UCSD-AML1 (cell line): ENCODE results near the gene TM6SF1.
"Not testable (repeated sequence)": the region's sequence is repeated elsewhere in the genome, so short reads cannot be mapped to it uniquely, and the experiment has no call there.

Experiments
- DNase-seq: peaks from one replicate; lab custom pipeline; 2025; ENCODE audit not compliant: unreplicated experiment; lab: John Stamatoyannopoulos, UW

Gene TM6SF1

DNA sequence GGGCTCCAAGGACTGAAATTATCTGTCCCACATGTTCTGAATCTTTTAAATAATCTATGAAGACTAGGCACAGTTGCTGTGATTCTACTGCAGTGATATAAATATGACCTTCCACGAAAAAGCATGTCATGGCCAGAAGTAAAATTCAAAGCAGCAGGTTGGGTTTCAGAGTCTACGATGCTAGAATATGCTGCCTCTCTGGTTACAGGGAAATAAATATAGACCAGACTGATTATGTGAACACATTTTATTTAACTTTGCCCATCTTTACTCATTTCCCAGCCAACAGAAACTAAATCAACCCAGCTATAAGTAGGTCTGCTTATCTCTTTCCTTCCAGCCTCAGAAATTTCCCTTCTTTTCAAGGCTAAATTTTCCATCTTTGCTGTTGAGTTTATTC lies 19.9 kb upstream of the TM6SF1 start:
- no peak for DNase-seq

DNA sequence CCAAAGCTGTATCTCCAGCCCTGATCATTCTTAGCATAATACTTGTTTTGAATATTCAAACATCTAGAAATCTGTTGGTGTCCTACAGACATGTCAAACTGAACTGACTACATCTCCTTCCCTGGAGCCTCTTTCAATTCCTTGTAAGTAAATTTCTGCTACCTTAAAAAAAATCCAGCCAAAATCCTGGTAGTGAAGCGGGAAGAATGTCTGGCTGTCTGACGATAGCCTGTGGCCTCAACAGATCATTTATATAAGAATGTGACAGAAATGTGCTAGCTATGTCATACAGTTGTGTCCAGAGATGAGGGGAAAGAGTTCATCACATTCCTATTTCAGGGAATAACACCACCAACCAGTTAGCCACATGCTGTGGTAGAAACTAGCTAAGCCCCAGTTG lies 18.6 kb upstream of the TM6SF1 start:
- no peak for DNase-seq

DNA sequence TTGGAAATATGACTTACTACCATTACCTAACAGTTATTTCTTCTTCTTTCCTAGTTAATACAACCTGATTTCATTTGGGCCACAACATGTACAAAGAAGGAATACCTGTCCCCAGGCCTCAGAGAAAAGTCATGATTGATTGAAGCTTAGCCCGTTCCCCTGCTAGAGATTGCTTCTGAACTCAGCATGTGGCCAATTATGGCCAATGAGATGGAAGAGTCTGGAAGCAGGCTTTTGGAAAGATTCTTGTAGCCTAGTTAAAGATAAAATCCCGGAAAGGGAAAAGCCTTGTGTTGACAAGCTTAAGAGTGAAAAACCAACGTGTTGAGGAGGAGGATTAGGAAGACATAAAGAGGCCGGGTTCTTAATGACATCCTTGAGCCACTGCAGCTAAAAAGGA lies 17.0 kb upstream of the TM6SF1 start:
- DNase-seq: no peak

DNA sequence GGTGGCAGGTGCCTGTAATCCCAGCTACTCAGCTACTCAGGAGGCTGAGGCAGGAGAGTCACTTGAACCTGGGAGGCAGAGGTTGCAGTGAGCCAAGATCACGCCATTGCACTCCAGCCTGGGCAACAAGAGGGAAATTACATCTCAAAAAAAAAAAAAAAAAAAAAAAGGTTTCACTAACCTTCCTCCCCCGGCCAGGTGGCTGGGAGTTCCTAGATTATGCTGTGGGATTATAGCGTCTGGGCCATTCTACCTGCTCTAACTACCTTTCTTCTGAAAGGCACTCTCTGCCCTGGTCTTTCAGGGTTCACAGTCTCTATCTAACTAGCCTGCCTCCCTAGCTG lies 15.5 kb upstream of the TM6SF1 start:
- not testable (repeated sequence) for DNase-seq

DNA sequence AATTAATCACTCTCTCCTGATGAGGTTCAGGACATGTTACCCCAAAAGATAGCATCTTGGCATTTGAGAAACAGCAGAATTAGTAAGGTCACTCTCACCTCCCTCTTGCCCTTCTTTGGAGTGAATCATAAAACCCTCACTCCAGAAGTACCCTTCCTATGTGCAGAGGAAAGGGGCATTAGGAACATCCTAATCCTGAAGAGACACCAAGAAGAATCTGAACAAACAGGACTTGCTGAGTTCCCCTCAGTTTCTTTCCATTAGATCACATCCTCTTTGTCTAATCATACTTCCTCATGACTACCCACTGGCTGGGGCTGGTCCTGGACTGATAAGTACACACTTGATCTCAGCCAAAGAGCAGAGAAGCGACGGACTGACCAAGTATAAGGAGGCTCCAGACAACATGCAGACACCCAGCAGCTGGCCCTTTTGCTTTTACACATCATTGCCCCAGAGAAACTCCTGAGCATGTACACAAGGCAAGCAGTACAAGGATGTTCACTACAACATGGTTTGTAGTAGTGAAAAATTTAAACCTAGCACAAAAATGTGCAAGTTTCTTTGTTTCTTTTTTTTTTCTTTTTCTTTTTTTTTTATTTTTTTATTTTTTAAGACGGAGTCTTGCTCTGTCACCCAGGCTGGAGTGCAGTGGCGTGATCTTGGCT lies 15.0 kb upstream of the TM6SF1 start:
- DNase-seq: peak; percentile 69

DNA sequence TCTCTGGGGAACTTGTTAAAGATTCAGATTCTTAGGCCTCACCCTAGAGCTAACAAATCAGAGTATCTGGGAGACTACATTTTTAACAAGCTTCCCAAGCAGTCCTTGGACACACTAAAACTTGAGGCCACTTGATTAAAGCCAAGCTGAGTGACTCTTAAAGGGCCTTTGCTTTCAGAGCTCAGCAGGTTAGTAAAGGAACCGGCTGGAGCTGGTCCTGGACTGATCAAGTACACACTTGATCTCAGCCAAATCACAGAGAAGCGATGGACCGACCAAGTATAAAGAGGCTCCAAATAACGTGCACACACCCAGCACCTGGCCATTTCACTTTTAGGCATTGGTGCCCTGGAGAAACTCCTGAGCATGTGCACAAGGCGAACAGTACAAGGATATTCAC lies 12.9 kb upstream of the TM6SF1 start:
- no peak for DNase-seq

DNA sequence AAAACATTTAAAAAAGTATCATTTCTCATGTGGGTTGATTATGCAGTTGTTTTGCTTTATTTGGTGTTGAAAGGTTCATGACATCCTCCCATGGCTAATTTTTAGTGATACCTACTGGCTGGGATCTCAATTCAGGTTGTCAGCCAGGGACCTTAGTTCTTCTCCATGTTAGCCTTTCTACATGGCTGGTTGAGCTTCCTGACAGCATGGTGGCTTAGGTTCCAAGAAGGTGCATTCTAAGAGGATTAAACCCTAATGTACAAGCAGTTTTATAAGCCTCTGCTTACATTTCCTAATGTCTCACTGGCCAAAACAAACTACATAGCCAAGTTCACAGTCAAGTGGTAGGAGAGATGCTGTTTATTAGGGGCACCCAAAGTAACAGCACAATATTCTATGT lies 9.4 kb upstream of the TM6SF1 start:
- no peak for DNase-seq

DNA sequence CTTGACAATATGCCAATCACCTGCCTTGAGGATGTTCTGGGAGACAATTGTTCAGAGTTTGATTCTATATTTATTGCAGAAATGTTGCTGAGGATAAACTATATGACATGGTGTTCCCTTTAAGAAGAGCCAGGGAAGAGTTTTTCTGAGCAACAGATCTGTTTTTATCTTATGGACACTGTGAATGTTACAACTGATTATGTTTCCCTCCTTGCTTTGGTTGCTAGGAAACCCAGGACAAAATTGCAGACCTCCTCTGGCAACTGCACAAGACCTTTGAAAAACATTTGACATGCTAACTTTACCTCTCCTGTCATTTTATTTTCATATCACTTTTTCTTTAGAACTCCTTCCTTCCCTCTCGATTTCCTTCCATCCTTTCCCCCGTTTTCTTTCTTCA lies 8.2 kb upstream of the TM6SF1 start:
- no peak for DNase-seq

DNA sequence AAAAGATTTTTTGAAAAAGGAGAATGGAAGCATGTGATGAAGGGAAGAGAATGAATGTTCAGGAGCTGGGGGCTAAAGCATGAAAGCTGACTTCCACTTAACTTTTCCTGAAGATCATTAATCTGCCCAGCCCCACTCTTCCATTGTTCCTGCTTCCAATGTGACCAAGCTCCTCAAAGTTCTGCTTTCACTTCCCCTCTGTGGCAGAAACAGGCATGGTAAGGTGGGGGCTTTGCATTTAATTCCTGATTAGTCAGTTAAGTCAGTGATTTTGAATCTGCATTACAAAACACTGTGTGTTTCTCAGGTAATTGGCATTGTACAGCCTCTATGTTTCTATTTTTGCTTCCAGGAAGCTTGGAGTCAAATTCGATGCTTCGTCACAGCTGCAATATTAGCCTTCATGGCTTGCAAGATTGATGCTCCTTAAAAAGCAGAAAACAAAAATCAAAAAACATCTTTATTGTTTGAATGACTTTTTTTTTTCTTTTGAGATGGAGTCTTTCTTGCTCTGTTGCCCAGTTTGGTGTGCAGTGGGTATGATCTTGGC lies 7.3 kb upstream of the TM6SF1 start:
- DNase-seq: no peak

DNA sequence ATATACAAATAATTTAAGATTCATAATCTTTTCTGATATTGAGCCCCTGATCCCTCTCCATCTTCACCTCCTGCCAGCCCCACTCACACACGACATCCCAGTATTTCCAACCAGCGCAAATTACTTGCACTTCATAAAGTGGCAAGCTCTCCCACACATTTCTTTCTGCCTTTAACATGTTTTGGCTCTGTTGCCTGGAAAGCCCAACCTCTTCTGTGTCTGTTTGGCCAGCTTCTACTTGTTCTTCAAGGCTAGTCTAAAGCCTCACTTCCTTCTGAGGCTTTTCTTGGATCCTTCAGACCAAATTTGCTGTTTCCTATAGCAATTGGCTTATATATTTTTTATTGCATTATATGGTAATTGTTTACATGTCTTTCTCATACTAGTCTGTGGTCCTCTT lies 5.1 kb upstream of the TM6SF1 start:
- no peak for DNase-seq

DNA sequence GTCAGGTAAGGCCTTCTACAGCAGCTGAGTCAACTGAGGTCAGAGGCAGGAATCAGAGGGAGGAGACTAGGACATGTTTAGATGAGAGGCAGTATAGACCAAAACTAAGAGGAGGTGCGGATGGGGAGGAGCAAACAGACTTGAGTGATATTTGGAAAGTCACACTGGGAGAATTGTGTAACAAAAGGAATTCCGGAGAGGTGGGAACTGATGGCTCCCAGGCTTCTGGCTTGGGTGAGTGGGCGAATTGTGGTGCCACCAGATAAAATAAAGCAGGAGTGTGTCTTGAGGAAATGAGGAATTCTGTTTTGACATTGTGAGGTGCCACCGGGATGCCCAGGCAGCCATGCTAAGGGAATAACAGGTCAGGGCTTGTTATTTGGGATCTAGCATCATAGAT lies 3.3 kb upstream of the TM6SF1 start:
- DNase-seq: no peak

DNA sequence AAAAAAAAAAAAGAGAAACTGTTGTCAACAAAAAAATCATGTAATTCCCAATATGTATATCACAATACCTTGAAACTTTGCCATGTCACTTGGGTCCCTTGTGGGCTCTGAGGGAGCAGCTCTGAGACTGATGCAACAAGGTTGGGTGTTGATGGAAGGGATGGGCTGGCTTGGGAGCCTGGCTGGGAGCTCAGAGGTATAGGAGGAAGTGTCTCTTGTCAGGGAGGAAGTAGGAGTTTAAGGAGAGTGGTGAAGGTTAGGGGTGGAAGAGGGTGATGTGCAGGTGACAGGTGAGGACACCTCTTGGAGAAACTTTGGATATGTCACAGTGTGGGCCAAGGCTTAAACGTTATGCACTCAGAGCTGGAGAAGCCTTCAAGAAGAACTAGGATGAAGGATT lies 2.0 kb upstream of the TM6SF1 start:
- peak; percentile 19 for DNase-seq

DNA sequence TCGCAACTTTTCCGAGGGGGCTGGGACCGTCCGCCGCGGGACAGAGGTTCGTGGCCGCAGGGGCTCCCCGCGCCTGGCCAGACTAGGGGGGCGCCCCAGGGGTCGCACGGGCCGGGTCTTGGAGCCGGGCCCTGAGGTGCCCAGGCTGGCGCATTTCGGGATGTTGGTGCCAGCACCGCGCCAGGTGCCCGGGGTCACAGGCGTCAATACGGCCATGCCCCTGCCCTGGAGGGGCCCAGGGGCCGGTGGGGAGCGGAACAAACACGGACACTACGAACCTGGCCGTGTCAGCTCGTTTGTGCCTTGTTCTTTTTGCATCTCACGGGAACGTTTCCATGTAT lies 366 bp downstream of the TM6SF1 start:
- peak; percentile 43 for DNase-seq

DNA sequence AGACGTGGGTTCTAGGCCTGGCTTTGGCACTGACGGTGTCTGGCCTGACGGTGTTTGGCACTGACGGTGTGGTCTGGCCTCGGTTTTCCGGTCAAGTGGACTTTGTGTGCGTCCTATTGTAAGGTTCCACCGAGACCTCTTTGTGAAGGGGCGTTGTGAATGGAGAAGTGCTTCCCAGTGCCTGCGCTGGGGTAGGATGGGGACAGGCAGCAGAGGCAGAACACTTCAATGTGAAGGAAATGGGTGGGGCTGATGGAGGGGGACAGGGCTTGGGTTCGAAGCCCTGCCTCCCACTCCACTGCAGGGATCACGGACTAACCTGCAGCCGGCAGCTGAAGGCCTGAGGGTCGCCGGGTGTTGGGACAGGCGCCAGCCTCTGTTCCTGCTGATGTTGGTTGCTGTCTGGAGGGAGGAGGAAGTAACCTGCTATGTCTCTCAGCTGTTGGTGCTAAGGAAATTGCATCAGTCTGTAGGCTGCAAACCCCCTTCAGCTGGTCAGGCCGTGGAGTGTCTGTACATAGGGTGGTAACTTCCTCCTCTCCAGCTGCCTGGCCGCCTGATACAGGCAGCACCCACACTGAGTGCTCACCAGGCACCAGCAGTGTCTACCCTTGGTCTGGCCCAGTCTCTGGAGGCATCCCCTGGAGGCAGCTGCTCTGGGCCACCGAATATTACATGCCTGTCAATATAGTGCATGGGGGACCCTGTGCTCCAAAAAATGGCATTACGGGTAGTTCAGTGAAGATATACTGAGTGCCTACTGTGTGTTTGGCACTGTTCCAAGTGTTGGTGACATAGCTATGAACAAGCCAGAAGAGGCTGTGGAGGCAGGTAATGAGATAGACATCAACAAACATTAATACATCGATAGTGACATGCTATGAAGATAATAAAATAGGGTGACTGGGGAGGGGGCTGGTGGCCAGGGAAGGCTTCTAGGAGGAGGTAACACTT lies 1.1 kb downstream of the TM6SF1 start:
- peak; percentile 84 for DNase-seq

DNA sequence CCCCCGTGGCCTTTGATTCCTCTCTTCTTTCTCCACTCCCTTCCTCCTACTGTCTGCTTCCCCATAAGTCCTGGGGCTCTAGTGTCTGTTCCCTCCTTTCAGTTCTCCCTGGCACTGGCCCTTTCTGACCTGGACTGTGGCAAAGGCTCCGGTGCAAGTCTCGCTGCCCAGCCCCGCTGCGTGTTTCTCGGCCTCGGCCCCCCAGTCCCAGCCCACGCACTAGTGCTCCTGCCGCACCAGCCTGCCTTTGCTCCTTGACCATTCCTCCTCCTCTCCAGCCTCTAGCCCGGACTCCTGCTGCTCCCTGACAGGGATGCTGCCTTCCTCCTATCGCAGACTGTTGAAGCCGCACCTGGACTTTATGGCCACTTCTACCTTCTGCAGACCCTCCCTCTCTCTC lies 2.1 kb downstream of the TM6SF1 start:
- DNase-seq: no peak

DNA sequence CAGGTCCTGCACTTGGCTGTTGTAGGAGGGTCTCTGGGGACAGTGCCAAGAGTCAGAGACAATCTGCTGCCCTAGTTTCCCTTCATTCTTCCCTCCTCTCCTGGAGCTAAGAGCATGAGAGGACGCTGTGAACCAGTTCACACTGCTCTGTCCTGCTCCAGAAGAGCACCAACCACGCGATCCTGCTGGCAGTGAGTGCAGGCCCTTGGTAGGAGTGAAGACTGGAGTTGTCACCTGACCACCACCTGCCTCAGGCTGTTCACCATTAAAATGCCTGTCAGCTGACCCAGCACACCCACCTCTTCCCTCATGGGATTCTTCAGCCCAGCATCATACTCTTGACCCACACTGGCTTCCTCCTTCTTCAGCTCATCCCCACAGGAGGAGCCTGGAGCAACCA lies 2.9 kb downstream of the TM6SF1 start:
- DNase-seq: no peak

DNA sequence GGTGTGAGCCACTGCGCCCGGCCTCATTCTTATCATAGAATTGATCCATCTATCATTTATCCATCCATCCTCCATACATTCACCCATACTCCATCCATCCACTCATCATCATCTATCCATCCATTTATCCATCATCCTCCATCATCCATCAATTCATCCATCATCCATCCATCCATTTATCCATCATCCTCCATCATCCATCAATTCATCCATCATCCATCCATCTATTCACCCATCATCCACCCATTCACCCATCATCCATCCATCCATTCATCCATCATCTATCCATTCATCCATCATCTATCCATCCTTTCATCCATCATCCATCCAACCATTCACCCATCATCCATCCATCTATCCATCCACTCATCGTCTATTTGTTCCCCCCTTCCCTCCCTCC lies 3.7 kb downstream of the TM6SF1 start:
- no peak for DNase-seq

DNA sequence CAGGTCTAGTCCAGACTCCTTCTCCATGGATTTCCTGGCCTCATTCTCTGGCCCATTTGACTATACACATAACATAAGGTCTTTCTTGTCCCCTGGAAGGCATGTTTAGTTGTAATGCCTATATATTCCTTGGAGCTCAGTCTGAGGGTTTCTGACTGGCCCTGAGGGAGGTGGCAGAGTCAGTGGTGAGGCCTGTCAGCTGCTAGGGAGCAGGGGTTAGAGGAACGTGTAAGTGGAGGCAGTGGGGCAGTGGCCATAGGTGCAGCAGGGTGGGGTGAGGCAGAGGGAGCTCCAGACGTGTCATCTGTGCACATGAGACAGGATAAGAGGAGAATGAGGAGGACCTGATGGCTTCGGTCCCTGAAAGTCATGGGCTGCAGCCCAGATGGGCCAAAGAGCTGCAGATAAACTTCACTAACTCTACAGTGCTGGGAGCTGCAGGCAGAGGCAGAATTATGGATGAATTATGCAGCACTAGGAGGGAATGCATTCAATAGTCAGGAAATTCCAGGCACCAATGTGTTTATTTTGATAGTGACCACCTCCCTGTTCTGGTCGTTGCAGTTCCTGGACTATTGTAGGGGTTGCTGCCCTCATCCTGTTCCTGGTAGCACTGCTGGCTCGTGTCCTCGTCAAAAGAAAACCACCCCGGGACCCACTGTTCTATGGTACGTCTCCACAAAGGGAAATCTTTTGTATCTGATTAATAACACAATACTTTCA lies 4.9 kb downstream of the TM6SF1 start:
- DNase-seq: no peak

DNA sequence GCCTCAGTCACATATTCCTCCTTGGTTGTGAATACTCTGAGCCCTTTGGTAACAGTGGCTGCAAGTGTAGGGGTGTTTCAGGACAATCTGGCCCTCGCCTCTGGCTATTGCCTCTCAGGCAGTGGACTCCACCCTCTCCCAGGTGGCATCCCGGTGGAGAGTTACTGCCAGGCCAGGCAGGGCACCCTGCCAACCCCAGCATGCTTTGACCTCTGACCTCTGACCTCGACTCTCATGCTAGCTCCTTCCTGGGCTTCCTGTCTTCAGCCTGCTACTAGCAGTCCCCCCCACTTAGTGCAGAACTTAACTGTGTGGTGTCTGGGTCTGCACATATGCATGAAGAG lies 5.5 kb downstream of the TM6SF1 start:
- DNase-seq: no peak

DNA sequence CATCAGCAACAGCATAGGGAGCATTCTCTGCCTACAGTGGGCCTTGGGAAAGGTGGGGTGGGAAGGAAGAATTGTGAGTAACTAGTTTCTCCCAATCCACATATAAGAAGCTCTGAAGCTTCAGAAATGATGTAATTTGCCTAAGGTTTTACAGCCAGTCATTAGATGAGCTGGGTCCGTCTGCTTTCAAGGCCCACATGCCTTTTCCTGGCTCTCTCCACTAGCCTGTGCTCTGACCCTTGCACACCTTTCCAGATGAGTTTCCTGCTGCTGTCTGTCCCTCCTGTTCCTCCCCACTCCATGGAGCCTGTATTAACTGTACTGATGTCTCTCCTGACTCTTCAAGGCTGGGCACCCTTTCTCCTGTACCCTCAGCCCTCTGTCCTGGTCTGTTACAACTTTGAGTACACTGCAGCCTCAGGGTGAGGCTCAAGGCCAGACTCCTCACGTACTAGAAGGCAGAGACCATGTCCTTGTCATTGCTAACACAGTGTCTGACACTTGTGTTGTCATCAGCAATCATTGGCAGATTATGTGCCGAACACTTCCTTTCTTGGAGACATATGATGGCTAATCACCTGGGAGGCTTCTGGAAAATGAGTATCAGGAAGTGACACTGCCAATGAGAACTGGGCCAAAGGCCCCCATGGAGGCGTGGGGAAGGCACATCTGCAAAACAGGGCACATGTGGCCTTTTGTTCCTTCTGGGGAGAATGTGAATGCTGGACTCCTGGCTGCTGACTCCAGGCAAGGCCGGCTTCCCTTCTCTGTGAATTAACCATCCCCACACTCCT lies 6.6 kb downstream of the TM6SF1 start:
- no peak for DNase-seq

DNA sequence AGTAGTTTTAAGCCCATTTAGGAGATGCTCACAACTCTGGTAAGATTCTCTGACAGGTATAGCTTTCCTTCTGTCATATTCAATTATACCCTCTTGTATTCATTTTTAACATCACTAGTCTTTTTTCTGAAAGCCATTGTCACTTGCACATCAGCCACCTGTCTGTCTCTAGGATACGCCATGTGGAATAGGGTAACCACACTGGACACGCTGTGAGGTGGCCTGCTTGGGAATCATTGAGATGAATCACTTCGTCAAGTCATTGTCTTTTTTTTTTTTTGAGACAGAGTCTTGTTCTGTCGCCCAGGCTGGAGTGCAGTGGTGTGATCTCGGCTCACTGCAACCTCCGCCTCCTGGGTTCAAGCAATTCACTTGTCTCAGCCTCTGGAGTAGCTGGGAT lies 7.4 kb downstream of the TM6SF1 start:
- no peak for DNase-seq
